Gastrocnemius medialis (tissue), 4 donors: ENCODE results near the gene IGF1R.

ENCODE experiments used
- CTCF ChIP-seq, 5 experiments: fragments of 450-650 bp in 3 of 5; fragments of 200-600 bp in 2 of 5; sonication (generic) in 2 of 5; IDR thresholded peaks in 4 of 5; conservative IDR thresholded peaks in 1 of 5; 1 replicate in 4 of 5; 2 replicates in 1 of 5; pipeline ENCODE4 v1.5.1; 2016 to 2019; ENCODE audit warnings: antibody characterized with exemption in 5 of 5, mild to moderate bottlenecking in 3 of 5, moderate library complexity in 3 of 5
- POLR2A ChIP-seq, 2 donors: fragments of 450-650 bp; IDR thresholded peaks; one replicate each; pipeline ENCODE4 v1.6.1; 2017; ENCODE audit warnings: antibody characterized with exemption in 2 of 2, mild to moderate bottlenecking in 2 of 2, moderate library complexity in 2 of 2

GRCh38 chr15:98738689-98739401 lies 90.5 kb downstream of the IGF1R start:
- TF ChIP-seq POLR2A (IDR thresholded peaks at IDR 0.05) = no peak
- no peak for TF ChIP-seq CTCF (IDR thresholded peaks at IDR 0.05 in 4 of 5, conservative IDR thresholded peaks at IDR 0.05 in 1 of 5)
